Measurements from ENCODE around the gene HSF4.
"Not testable (repeated sequence)": the region's sequence is repeated elsewhere in the genome, so short reads cannot be mapped to it uniquely, and the experiment has no call there.

HSF4 gene

GRCh38 chr16:67164599-67165061 lies at the start of gene HSF4:
HSF4 (plus strand) TSS chr16:67164745; CDS start chr16:67164812, 67 bp downstream.
- no peak for DNase-seq (ENCODE audit: low read depth in 2 of 2)

- no peak for DNase-seq (ENCODE audit: low read depth in 2 of 2)
These were observed 49.8 kb upstream of the HSF4 start for GRCh38 chr16:67114793-67115192.

GRCh38 chr16:67115639-67116038 lies 48.9 kb upstream of the HSF4 start:
- DNase-seq (ENCODE audit: low read depth in 2 of 2): no peak

GRCh38 chr16:67116388-67117311 lies 47.9 kb upstream of the HSF4 start:
- no peak for DNase-seq (ENCODE audit: low read depth in 2 of 2)

GRCh38 chr16:67117716-67118115 lies 46.8 kb upstream of the HSF4 start:
- no peak for DNase-seq (ENCODE audit: low read depth in 2 of 2)

- no peak for DNase-seq (ENCODE audit: low read depth in 2 of 2)
These were observed 44.5 kb upstream of the HSF4 start for GRCh38 chr16:67120025-67120424.

GRCh38 chr16:67122799-67123198 lies 41.7 kb upstream of the HSF4 start:
- DNase-seq (ENCODE audit: low read depth in 2 of 2): not testable (repeated sequence)

- no peak for DNase-seq (ENCODE audit: low read depth in 2 of 2)
These were observed 36.1 kb upstream of the HSF4 start for GRCh38 chr16:67128417-67128816.

GRCh38 chr16:67128887-67129286 lies 35.7 kb upstream of the HSF4 start:
- no peak for DNase-seq (ENCODE audit: low read depth in 2 of 2)

- no peak for DNase-seq (ENCODE audit: low read depth in 2 of 2)
These were observed 35.1 kb upstream of the HSF4 start for GRCh38 chr16:67129422-67129821.

GRCh38 chr16:67137605-67138004 lies 26.9 kb upstream of the HSF4 start:
- no peak for DNase-seq (ENCODE audit: low read depth in 2 of 2)

- no peak for DNase-seq (ENCODE audit: low read depth in 2 of 2)
These were observed 23.2 kb upstream of the HSF4 start for GRCh38 chr16:67141391-67141790.

- DNase-seq (ENCODE audit: low read depth in 2 of 2): no peak
These were observed 22.2 kb upstream of the HSF4 start for GRCh38 chr16:67142342-67142741.

GRCh38 chr16:67144943-67145342 lies 19.6 kb upstream of the HSF4 start:
- no peak for DNase-seq (ENCODE audit: low read depth in 2 of 2)

- no peak for DNase-seq (ENCODE audit: low read depth in 2 of 2)
These were observed 18.8 kb upstream of the HSF4 start for GRCh38 chr16:67145746-67146145.

- DNase-seq (ENCODE audit: low read depth in 2 of 2): no peak
These were observed 17.8 kb upstream of the HSF4 start for GRCh38 chr16:67146523-67147357.

GRCh38 chr16:67147437-67148140 lies 17.0 kb upstream of the HSF4 start:
- DNase-seq (ENCODE audit: low read depth in 2 of 2): no peak

- DNase-seq (ENCODE audit: low read depth in 2 of 2): no peak
These were observed 16.3 kb upstream of the HSF4 start for GRCh38 chr16:67148221-67148620.

GRCh38 chr16:67148656-67149275 lies 15.8 kb upstream of the HSF4 start:
- DNase-seq (ENCODE audit: low read depth in 2 of 2): no peak

- DNase-seq (ENCODE audit: low read depth in 2 of 2): no peak
These were observed 15.1 kb upstream of the HSF4 start for GRCh38 chr16:67149276-67150046.

Measured in stimulated activated CD4-positive, alpha-beta T cell treated with anti-CD3 and anti-CD28 coated beads, Interleukin-1b, Interleukin-23, amount 100 ng/mL, for 1 hour (primary cell).